OCI-LY7 (cell line): Measurements from ENCODE around the gene MGAT5B. TPM values are rescaled to one million over a fixed set of nuclear protein-coding genes. Genes with fewer than 3 reads are reported as not detected.
A peak's percentile ranks its signal among the peaks of the same experiment; 100 is the strongest.

Experiments used
- BruUV-seq: library from RNA; stranded (reverse); fragments of 400-500 nt; replicated peaks from 2 replicates; lab custom pipeline; 2021; lab: Mats Ljungman, UMichigan
- CTCF ChIA-PET: fragments of 300-600 bp; sonication (Branson Sonifier 250); formaldehyde crosslinking; loops from one replicate; lab custom pipeline; 2022; ENCODE audit warnings: antibody characterized with exemption; ENCODE audit not compliant: unreplicated experiment; lab: Charles Lee
- POLR2A ChIA-PET: fragments of 300-600 bp; sonication (Branson Sonifier 250); formaldehyde crosslinking; loops from one replicate; lab custom pipeline; 2022; ENCODE audit warnings: antibody characterized with exemption; lab: Charles Lee
- DNase-seq: peaks from one replicate; pipeline ENCODE4 v3.0.0-alpha.2; 2015; ENCODE audit warnings: low spot score
- H2AFZ ChIP-seq: fragments of 200-600 bp; sonication (generic), shearing (Covaris generic); 2 replicates; pipeline ENCODE4 v1.6.1; 2014; ENCODE audit warnings: mild to moderate bottlenecking, antibody characterized with exemption, low read length, moderate library complexity
- H3K27ac ChIP-seq: fragments of 200-600 bp; sonication (generic); 2 replicates; pipeline ENCODE4 v1.5.1; 2014; ENCODE audit warnings: mixed run types, low read depth, mild to moderate bottlenecking, moderate library complexity, low read length, inconsistent platforms; ENCODE audit not compliant: poor library complexity, severe bottlenecking
- H3K36me3 ChIP-seq: fragments of 200-600 bp; sonication (generic); 2 replicates; pipeline ENCODE4 v1.6.1; 2014; ENCODE audit warnings: mild to moderate bottlenecking, antibody characterized with exemption, low read length, moderate library complexity, mixed read lengths; ENCODE audit not compliant: insufficient read depth
- H3K4me1 ChIP-seq: fragments of 200-600 bp; sonication (generic); 2 replicates; pipeline ENCODE4 v1.5.1; 2014; ENCODE audit warnings: mild to moderate bottlenecking, low read length; ENCODE audit not compliant: insufficient read depth, poor library complexity, severe bottlenecking
- H3K4me2 ChIP-seq: fragments of 200-600 bp; sonication (generic); 2 replicates; pipeline ENCODE4 v1.6.1; 2014; ENCODE audit warnings: mild to moderate bottlenecking, low read length
- H3K4me3 ChIP-seq: fragments of 200-600 bp; sonication (generic); 2 replicates; pipeline ENCODE4 v1.5.1; 2014; ENCODE audit warnings: mild to moderate bottlenecking, low read depth, low read length; ENCODE audit not compliant: poor library complexity, severe bottlenecking
- H3K79me2 ChIP-seq: fragments of 200-600 bp; sonication (generic); 2 replicates; pipeline ENCODE4 v1.6.1; 2016; ENCODE audit warnings: low read depth, mild to moderate bottlenecking, low read length, moderate library complexity, mixed read lengths; ENCODE audit not compliant: insufficient read depth
- H3K9me2 ChIP-seq: fragments of 200-600 bp; sonication (generic); 2 replicates; pipeline ENCODE4 v1.6.1; 2016; ENCODE audit warnings: mild to moderate bottlenecking, low read length, mixed read lengths; ENCODE audit not compliant: insufficient read depth
- H3K9me3 ChIP-seq: fragments of 200-600 bp; sonication (generic); 2 replicates; pipeline ENCODE4 v1.6.1; 2014; ENCODE audit warnings: mild to moderate bottlenecking, mixed run types, low read length, mixed read lengths
- H4K20me1 ChIP-seq: fragments of 200-600 bp; sonication (generic); 2 replicates; pipeline ENCODE4 v1.6.1; 2014; ENCODE audit warnings: mild to moderate bottlenecking, antibody characterized with exemption, low read length, moderate library complexity, mixed read lengths; ENCODE audit not compliant: insufficient read depth
- EZH2phosphoT487 ChIP-seq: fragments of 200-600 bp; sonication (generic); IDR thresholded peaks from 2 replicates; pipeline ENCODE4 v1.6.1; 2018; ENCODE audit warnings: low read depth, borderline replicate concordance, mild to moderate bottlenecking, mixed run types, antibody characterized with exemption, low read length, moderate library complexity, mixed read lengths
- intact Hi-C: fragments of 100-400 bp; cut with micrococcal nuclease; formaldehyde crosslinking; loops from one replicate; pipeline ENCODE4 v1.10.0; 2022; ENCODE audit not compliant: unreplicated experiment
- total RNA-seq, 2 experiments: library from RNA; depleted of rRNA in 1 of 2; stranded (reverse); fragments of >200 nt in 1 of 2; shearing (Covaris generic) in 1 of 2; gene quantifications; 2 replicates each; pipeline ENCODE4 v1.2.3, GENCODE V29; 2014 to 2022
- TF ChIP-seq, protein P1 (sequence below): fragments of 200-600 bp; sonication (generic); conservative IDR thresholded peaks from 2 replicates; pipeline ENCODE4 v1.5.1; 2014; ENCODE audit warnings: mild to moderate bottlenecking, antibody characterized with exemption, low read length, moderate library complexity, mixed read lengths

Gene MGAT5B
- total RNA-seq, 2 experiments from 2014 or later, result 1.4 to 2.5 TPM

DNA sequence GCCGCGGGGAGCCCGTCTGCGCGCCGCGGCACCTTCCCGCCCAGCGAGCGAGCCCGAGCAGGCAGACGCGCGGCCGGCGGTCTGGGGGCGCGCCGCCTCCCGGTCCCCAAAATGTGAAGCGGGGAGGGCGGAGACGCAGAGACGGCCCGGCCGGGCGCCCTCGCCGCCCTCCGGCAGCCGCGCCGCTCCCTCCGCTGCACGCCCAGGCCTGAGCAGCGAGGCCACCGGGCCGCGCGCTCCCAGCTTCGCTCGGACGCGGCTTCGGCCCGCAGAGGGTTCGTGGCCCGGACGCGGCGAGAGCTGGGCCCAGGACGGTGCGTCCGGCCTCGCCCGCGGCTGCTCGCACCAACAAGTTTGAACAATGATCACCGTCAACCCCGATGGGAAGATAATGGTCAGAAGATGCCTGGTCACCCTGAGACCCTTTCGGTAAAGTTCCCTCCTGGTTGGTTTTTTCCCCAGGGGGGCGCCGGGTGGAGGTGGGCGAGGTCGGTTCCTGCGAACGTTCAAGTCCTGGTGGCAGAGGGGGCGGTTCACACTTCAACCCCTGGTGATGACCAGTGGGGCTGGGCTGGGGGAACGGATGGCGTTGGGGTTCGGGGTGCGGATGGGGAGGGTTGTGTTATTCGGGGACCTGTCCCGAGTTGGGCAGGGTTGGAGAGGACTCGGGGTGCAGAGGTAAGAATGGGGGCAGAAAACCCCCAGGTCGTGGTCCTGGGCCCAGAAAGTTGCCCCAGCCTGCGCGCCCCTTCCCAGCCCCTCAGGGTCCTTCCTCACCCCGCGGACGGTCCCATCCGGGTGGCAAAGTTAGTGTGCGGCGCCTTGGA lies 678 bp downstream of the MGAT5B start:
- Histone ChIP-seq H3K4me1 (peaks cover 16% of the 10 kb centered on the region), H4K20me1 (no peaks in the 10 kb centered on the region), H2AFZ (no peak overlapping the region), H3K4me3 (peak overlapping the region; percentile 58), H3K9me2 (no peaks in the 10 kb centered on the region), H3K27ac (no peak overlapping the region), H3K36me3 (no peaks in the 10 kb centered on the region), H3K9me3 (no peaks in the 10 kb centered on the region), H3K79me2 (no peaks in the 10 kb centered on the region), H3K4me2 (peak overlapping the region; percentile 64)
- ChIA-PET POLR2A (interaction anchor here (0.6 to 1.3 kb wide), 2 partner anchors 22 to 137 kb away, joined by 3 to 5 read pairs; no protein-coding TSS in a partner anchor), CTCF (interaction anchor here (0.9 to 1.7 kb wide), 2 partner anchors 25 to 196 kb away, joined by 3 to 5 read pairs; no protein-coding TSS in a partner anchor)
- TF ChIP-seq, protein P1, sequence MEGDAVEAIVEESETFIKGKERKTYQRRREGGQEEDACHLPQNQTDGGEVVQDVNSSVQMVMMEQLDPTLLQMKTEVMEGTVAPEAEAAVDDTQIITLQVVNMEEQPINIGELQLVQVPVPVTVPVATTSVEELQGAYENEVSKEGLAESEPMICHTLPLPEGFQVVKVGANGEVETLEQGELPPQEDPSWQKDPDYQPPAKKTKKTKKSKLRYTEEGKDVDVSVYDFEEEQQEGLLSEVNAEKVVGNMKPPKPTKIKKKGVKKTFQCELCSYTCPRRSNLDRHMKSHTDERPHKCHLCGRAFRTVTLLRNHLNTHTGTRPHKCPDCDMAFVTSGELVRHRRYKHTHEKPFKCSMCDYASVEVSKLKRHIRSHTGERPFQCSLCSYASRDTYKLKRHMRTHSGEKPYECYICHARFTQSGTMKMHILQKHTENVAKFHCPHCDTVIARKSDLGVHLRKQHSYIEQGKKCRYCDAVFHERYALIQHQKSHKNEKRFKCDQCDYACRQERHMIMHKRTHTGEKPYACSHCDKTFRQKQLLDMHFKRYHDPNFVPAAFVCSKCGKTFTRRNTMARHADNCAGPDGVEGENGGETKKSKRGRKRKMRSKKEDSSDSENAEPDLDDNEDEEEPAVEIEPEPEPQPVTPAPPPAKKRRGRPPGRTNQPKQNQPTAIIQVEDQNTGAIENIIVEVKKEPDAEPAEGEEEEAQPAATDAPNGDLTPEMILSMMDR, result no peak
- TF ChIP-seq EZH2phosphoT487, result no peak
- BruUV-seq, result no TSS peak
- intact Hi-C loops, result loop anchor here (1.0 kb wide), 4 partner anchors 20 to 197 kb away; no protein-coding TSS in a partner anchor
- DNase-seq, result no peak

DNA sequence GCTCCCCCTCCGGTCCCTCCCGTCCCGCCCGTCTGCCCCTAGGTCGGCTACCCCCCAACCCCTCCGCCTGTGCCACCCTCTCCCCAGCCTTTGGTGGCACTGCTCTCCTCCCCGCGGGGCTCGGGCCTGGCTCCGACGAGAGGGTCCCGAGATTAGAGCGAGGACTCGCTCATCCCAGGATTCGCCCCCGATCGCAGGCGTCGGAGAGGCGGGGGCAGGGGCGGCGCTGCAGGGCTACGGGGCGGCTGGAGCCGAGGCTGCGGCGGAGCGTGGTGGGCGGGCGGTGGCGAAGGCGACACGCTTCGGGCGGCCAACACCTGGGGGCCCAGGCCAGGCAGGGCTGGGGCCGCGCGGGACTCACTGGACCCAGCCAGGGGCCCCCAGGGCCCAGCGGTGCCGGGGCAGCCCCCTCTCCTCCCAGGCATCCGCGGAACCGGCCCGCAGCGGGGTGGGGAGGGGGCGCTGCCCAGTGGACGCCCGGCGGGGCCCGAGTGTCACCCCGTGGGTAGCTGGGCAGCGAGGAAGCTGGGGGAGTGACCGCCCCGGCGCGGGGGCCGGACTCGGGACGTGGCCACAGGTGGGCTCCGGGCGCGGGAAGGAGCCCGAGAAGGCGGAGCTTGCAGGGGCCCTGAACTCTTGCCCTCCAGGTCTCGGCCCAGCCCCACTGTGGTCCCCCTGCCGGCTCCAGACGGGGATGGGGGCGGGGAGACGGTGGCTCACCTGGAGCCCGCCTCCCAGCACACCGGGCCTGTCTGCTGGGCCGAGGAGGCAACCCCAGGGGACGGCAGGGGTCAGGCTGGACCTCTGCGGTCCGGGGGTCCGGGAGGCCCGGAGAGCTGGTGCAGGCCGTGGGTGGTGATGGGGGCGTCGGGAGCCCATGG lies 1.5 kb downstream of the MGAT5B start:
- Histone ChIP-seq H3K36me3 (no peaks in the 10 kb centered on the region; the same call in 1 of the 2 replicates), H3K27ac (no peak overlapping the region), H2AFZ (no peak overlapping the region), H3K4me3 (no peak overlapping the region), H3K4me1 (peaks cover 14% of the 10 kb centered on the region), H3K4me2 (no peak overlapping the region), H3K79me2 (no peaks in the 10 kb centered on the region), H3K9me2 (no peaks in the 10 kb centered on the region), H3K9me3 (peaks cover 2% of the 10 kb centered on the region), H4K20me1 (no peaks in the 10 kb centered on the region)
- ChIA-PET POLR2A (no interaction called here), CTCF (no interaction called here)
- DNase-seq, result no peak
- intact Hi-C loops, result no loop called here
- no TSS peak for BruUV-seq
- no peak for TF ChIP-seq EZH2phosphoT487
- TF ChIP-seq, protein P1, result no peak
